ENCODE results near the gene DIPK1C.
A peak's percentile ranks its signal among the peaks of the same experiment; 100 is the strongest.
"Not testable (repeated sequence)": the region's sequence is repeated elsewhere in the genome, so short reads cannot be mapped to it uniquely, and the experiment has no call there.

The DIPK1C gene

GRCh38 chr18:74457043-74457724, at the start of gene DIPK1C:
TSS of gene DIPK1C (minus strand) at chr18:74457308. CDS start at chr18:74457259, 49 bp downstream.
- DNase-seq: no peak

GRCh38 chr18:74506448-74507084, 49.5 kb upstream of the DIPK1C start:
- no peak for DNase-seq

- DNase-seq: no peak
Measured at GRCh38 chr18:74505776-74506175, 48.7 kb upstream of the DIPK1C start.

GRCh38 chr18:74503137-74503536, 46.0 kb upstream of the DIPK1C start:
- DNase-seq: no peak

GRCh38 chr18:74501386-74501785, 44.3 kb upstream of the DIPK1C start:
- DNase-seq: no peak

- not testable (repeated sequence) for DNase-seq
Measured at GRCh38 chr18:74500774-74501173, 43.7 kb upstream of the DIPK1C start.

GRCh38 chr18:74500372-74500771, 43.3 kb upstream of the DIPK1C start:
- DNase-seq: no peak

- DNase-seq: peak; percentile 54 to 55
Measured at GRCh38 chr18:74499633-74500032, 42.5 kb upstream of the DIPK1C start.

GRCh38 chr18:74498712-74499627, 41.9 kb upstream of the DIPK1C start:
- DNase-seq: peak; percentile 82 to 86

GRCh38 chr18:74497778-74498177, 40.7 kb upstream of the DIPK1C start:
- no peak for DNase-seq

GRCh38 chr18:74497324-74497676, 40.2 kb upstream of the DIPK1C start:
- DNase-seq: no peak

- no peak for DNase-seq
Measured at GRCh38 chr18:74496508-74497323, 39.6 kb upstream of the DIPK1C start.

GRCh38 chr18:74495581-74496507, 38.7 kb upstream of the DIPK1C start, which contains the start of gene CNDP2:
TSS of gene CNDP2 (plus strand) at chr18:74496363. CDS start at chr18:74499974, 3,611 bp downstream.
- DNase-seq: peak; percentile 100

GRCh38 chr18:74494514-74494913, 37.4 kb upstream of the DIPK1C start:
- no peak for DNase-seq

- peak; percentile 37 to 51 for DNase-seq
Measured at GRCh38 chr18:74493689-74494088, 36.6 kb upstream of the DIPK1C start.

- peak in 1 of 2 experiments; percentile 11 for DNase-seq
Measured at GRCh38 chr18:74492259-74492658, 35.2 kb upstream of the DIPK1C start.

- peak; percentile 1 to 5 for DNase-seq
Measured at GRCh38 chr18:74489676-74490075, 32.6 kb upstream of the DIPK1C start.

GRCh38 chr18:74488864-74489263, 31.8 kb upstream of the DIPK1C start:
- DNase-seq: peak; percentile 5 to 11

GRCh38 chr18:74488354-74488753, 31.2 kb upstream of the DIPK1C start:
- DNase-seq: no peak

GRCh38 chr18:74486119-74486849, 29.2 kb upstream of the DIPK1C start:
- peak in 1 of 2 experiments; percentile 7 for DNase-seq

- no peak for DNase-seq
Measured at GRCh38 chr18:74482697-74483096, 25.6 kb upstream of the DIPK1C start.
